ENCODE data around the gene ARHGAP33. TPM values are rescaled to one million over a fixed set of nuclear protein-coding genes. Genes with fewer than 3 reads are reported as not detected.

Gene ARHGAP33
- total RNA-seq, 1 experiment from 2014 or later, result 18.3 TPM

DNA sequence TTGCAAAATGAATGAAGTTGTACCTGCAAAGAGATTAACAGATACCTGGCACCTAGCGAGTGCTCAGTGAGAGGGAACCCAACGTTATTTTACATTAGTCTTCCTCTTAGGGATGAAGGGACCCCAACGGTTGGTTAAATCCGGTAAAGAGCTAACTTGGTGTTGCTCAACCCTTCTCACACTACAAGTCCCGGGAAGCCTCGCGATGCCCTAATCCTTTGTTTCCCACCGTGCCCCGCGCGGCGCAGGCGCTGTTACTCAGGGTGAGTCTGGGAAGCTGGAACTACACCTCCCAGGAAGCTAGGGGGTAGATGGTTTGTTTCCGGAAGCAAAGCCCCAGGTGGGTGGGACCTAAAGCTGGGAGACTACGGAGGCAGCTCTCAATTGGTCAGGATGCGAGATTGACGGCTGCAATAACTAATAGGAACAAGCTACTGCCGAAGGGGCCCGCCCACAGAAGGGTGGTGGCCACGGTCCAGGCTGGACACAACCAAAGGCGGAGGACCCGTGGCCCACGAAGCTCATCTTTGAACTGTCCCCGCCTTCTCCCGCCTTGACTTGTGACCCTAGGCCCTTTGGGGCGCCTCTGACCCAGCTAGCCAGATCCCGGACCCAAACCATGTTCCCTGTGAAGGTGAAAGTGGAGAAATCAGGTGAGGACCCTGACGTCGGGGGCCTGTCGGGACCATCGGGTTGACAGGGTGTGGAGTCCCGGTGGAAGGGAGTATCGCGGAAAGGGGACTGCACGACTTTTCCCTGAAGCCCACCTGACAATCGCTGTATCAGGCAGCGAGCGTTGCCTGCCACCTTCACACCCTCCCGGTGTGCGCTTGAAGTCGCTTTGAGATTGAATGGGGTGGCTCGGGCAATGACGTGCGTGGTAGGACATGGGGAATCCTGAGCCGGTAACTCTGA lies 27.0 kb upstream of the ARHGAP33 start, which contains the start of gene LIN37:
Gene LIN37 (plus strand): TSS at position 471 of the 915 bp plus-strand sequence. CDS start 149 bp downstream, at position 620.
- Histone ChIP-seq H3K36me3 (ENCODE audit: control insufficient read depth, insufficient read depth, low read length) (no peaks in the 10 kb centered on the region), H3K4me1 (peaks cover 7% of the 10 kb centered on the region), H3K4me3 (ENCODE audit: low read depth, low read length) (peak within 1 kb of the TSS; percentile 58), H3K9me3 (no peaks in the 10 kb centered on the region), H3K27me3 (replicated peaks; ENCODE audit: control insufficient read depth, insufficient read depth, low read length) (no peaks in the 10 kb centered on the region)
- H3K4me3 Mint-ChIP-seq (ENCODE audit: unreplicated experiment), result peak within 1 kb of the TSS; percentile 89
- H3K4me1 Mint-ChIP-seq (ENCODE audit: low read depth, unreplicated experiment), result peaks cover 18% of the 10 kb centered on the region
- TF ChIP-seq CTCF (IDR thresholded peaks at IDR 0.05; ENCODE audit: insufficient read depth in 1 of 2, low read depth in 1 of 2, low read length in 1 of 2, severe bottlenecking in 1 of 2, unreplicated experiment in 1 of 2), result no peak
- ChIA-PET POLR2A (interaction anchor here (0.7 to 1.4 kb wide), 11 partner anchors 8 to 306 kb away, joined by 3 to 12 read pairs (median 4); partner anchors contain the start of genes COX6B1 and THAP8), CTCF (interaction anchor here (0.5 to 1.5 kb wide), 8 partner anchors 8 to 261 kb away, joined by 3 to 14 read pairs (median 4); no protein-coding TSS in a partner anchor)
- BruUV-seq (replicated peaks), result TSS peak; percentile 24
- peak within 1 kb of the TSS; percentile 71 for H3K27ac Mint-ChIP-seq (ENCODE audit: unreplicated experiment)
- intact Hi-C loops (cut with micrococcal nuclease; ENCODE audit: unreplicated experiment), result loop anchor here (1.0 kb wide), 2 partner anchors 10 to 31 kb away; partner anchors contain the start of gene PROSER3
- DNase-seq, result peak; percentile 99
- H3K9me3 Mint-ChIP-seq (ENCODE audit: unreplicated experiment), result no peaks in the 10 kb centered on the region
- H3K27me3 Mint-ChIP-seq (ENCODE audit: insufficient read depth, unreplicated experiment), result no peaks in the 10 kb centered on the region
- H3K36me3 Mint-ChIP-seq (ENCODE audit: insufficient read depth, unreplicated experiment), result peaks cover 39% of the 10 kb centered on the region

GRCh38 chr19:35750167-35750566 lies 25.2 kb upstream of the ARHGAP33 start:
- Histone ChIP-seq H3K9me3 (no peaks in the 10 kb centered on the region), H3K4me3 (ENCODE audit: low read depth, low read length) (no peak overlapping the region), H3K36me3 (ENCODE audit: control insufficient read depth, insufficient read depth, low read length) (no peaks in the 10 kb centered on the region), H3K4me1 (peaks cover 3% of the 10 kb centered on the region; the same call in 1 of the 2 replicates), H3K27me3 (replicated peaks; ENCODE audit: control insufficient read depth, insufficient read depth, low read length) (no peaks in the 10 kb centered on the region)
- ChIA-PET POLR2A (no interaction called here), CTCF (interaction anchor here (0.7 kb wide), 1 partner anchor 70 kb away, joined by 6 read pairs; no protein-coding TSS in a partner anchor)
- Mint-ChIP-seq H3K36me3 (ENCODE audit: insufficient read depth, unreplicated experiment) (peaks cover 32% of the 10 kb centered on the region), H3K27me3 (ENCODE audit: insufficient read depth, unreplicated experiment) (no peaks in the 10 kb centered on the region), H3K4me1 (ENCODE audit: low read depth, unreplicated experiment) (peaks cover 18% of the 10 kb centered on the region), H3K4me3 (ENCODE audit: unreplicated experiment) (peak overlapping the region; percentile 89), H3K27ac (ENCODE audit: unreplicated experiment) (no peak overlapping the region), H3K9me3 (ENCODE audit: unreplicated experiment) (no peaks in the 10 kb centered on the region)
- DNase-seq, result no peak
- intact Hi-C loops (cut with micrococcal nuclease; ENCODE audit: unreplicated experiment), result no loop called here
- no TSS peak for BruUV-seq (replicated peaks)
- no peak for TF ChIP-seq CTCF (IDR thresholded peaks at IDR 0.05; ENCODE audit: insufficient read depth in 1 of 2, low read depth in 1 of 2, low read length in 1 of 2, severe bottlenecking in 1 of 2, unreplicated experiment in 1 of 2)

DNA sequence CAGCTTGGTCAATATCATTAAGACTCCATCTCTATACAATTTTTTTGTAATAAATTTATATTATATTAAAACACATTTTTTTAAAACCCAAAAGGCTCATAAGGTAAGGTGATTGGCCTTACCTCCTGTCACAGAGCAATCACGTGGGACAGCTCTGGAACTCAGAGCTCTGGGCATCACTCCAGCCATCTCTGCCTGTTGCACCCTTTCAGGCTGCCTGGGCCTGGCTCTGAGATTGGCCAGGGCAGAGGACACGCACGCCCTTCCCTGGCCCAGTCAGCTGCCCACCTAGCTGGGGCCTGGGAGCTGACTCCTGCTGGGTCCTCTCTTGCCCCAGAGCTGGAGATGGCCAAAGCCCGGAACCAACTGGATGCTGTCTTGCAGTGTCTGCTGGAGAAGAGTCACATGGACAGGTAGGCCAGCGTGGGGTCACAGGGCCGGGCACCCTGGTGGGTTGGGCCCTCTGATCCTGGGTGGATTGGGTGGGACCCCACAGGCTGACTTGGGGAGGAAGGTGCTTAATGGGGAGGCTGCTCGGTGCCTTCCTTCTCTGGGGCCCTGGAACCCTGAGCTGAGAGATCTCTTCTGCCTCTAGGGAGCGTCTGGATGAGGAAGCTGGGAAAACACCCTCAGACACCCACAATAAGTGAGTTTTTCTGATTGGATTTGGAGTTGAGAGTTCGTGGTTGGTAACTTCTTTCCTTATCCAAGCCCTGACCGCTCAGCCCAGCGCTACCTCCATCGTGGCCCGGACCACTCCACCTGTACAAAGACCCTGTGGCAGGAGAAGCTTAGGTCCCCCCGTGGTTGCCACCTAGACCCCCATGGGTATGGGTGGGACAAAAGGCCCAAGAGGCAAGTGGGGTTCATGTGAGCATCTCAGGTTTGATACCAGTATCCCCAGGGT lies 23.3 kb upstream of the ARHGAP33 start:
- POLR2A ChIA-PET, result interaction anchor here (0.5 kb wide), 1 partner anchor 68 kb away, joined by 3 read pairs; no protein-coding TSS in a partner anchor

More for the DNA sequence above, 23.3 kb upstream of the ARHGAP33 start:
- CTCF ChIA-PET, result no interaction called here
- H3K27me3 Mint-ChIP-seq (ENCODE audit: insufficient read depth, unreplicated experiment), result no peaks in the 10 kb centered on the region
- Histone ChIP-seq H3K27me3 (replicated peaks; ENCODE audit: control insufficient read depth, insufficient read depth, low read length) (no peaks in the 10 kb centered on the region), H3K9me3 (no peaks in the 10 kb centered on the region), H3K4me3 (ENCODE audit: low read depth, low read length) (no peak overlapping the region), H3K36me3 (ENCODE audit: control insufficient read depth, insufficient read depth, low read length) (no peaks in the 10 kb centered on the region), H3K4me1 (peaks cover 6% of the 10 kb centered on the region)
- peaks cover 24% of the 10 kb centered on the region for H3K4me1 Mint-ChIP-seq (ENCODE audit: low read depth, unreplicated experiment)
- no peak overlapping the region for H3K4me3 Mint-ChIP-seq (ENCODE audit: unreplicated experiment)
- no peak for DNase-seq
- no peak for TF ChIP-seq CTCF (IDR thresholded peaks at IDR 0.05; ENCODE audit: insufficient read depth in 1 of 2, low read depth in 1 of 2, low read length in 1 of 2, severe bottlenecking in 1 of 2, unreplicated experiment in 1 of 2)
- no TSS peak for BruUV-seq (replicated peaks)
- peaks cover 34% of the 10 kb centered on the region for H3K36me3 Mint-ChIP-seq (ENCODE audit: insufficient read depth, unreplicated experiment)
- H3K9me3 Mint-ChIP-seq (ENCODE audit: unreplicated experiment), result no peaks in the 10 kb centered on the region
- intact Hi-C loops (cut with micrococcal nuclease; ENCODE audit: unreplicated experiment), result no loop called here
- H3K27ac Mint-ChIP-seq (ENCODE audit: unreplicated experiment), result no peak overlapping the region

Data from Caco-2 (cell line).